CD4-positive, alpha-beta T cell (primary cell): ENCODE results near the gene ZNF521. TPM values are rescaled to one million over a fixed set of nuclear protein-coding genes. Genes with fewer than 3 reads are reported as not detected.
"Not testable (repeated sequence)": the region's sequence is repeated elsewhere in the genome, so short reads cannot be mapped to it uniquely, and the experiment has no call there.

Experiments
- ATAC-seq: fragments of 200-7000 bp; cut with Tn5 transposase; one replicate; pipeline ENCODE4 v1.10.0; 2022; ENCODE audit warnings: mild to moderate bottlenecking; ENCODE audit not compliant: poor library complexity
- CTCF ChIA-PET: fragments of 350-600 bp; sonication (Branson Sonifier 250); formaldehyde crosslinking; loops from one replicate; lab custom pipeline; 2021; ENCODE audit warnings: antibody characterized with exemption, inconsistent platforms; lab: Charles Lee
- POLR2A ChIA-PET: fragments of 350-600 bp; sonication (Branson Sonifier 250); formaldehyde crosslinking; loops from one replicate; lab custom pipeline; 2021; ENCODE audit warnings: antibody characterized with exemption, inconsistent platforms; lab: Charles Lee
- DNase-seq, 14 experiments: peaks; one replicate each; pipeline ENCODE4 v3.0.0-alpha.2; 2013 to 2020; ENCODE audit warnings: mixed read lengths in 2 of 14
- H3K27ac ChIP-seq, 2 donors: one replicate each; pipeline versions ENCODE4 v1.5.1 to v1.7.0; 2013; ENCODE audit warnings: low read length in 2 of 2, low read depth in 1 of 2, mild to moderate bottlenecking in 1 of 2
- H3K27me3 ChIP-seq, 2 experiments: 1 replicate in 1 of 2; 2 replicates in 1 of 2; pipeline versions ENCODE4 v1.6.1 to v1.7.0; 2013; ENCODE audit warnings: low read length in 2 of 2, control low read depth in 1 of 2, mild to moderate bottlenecking in 1 of 2, moderate library complexity in 1 of 2; ENCODE audit not compliant: insufficient read depth in 2 of 2, control insufficient read depth in 1 of 2
- H3K36me3 ChIP-seq: one replicate; pipeline ENCODE4 v1.6.1; 2013; ENCODE audit warnings: low read length, control low read depth; ENCODE audit not compliant: insufficient read depth
- H3K4me1 ChIP-seq: one replicate; pipeline ENCODE4 v1.6.1; 2013; ENCODE audit warnings: low read length, control low read depth; ENCODE audit not compliant: insufficient read depth
- H3K4me3 ChIP-seq: one replicate; pipeline ENCODE4 v1.5.1; 2013; ENCODE audit warnings: mild to moderate bottlenecking, low read length, moderate library complexity
- H3K9me3 ChIP-seq, 2 experiments: 1 replicate in 1 of 2; 2 replicates in 1 of 2; pipeline versions ENCODE4 v1.6.1 to v1.7.0; 2013; ENCODE audit warnings: low read length in 2 of 2, mild to moderate bottlenecking in 2 of 2, control low read depth in 1 of 2, moderate library complexity in 1 of 2; ENCODE audit not compliant: control insufficient read depth in 1 of 2, insufficient read depth in 1 of 2
- H3K27ac Mint-ChIP-seq: one replicate; pipeline ENCODE4 v1.8.0; 2020; ENCODE audit warnings: mixed read lengths
- H3K27me3 Mint-ChIP-seq: one replicate; pipeline ENCODE4 v1.8.0; 2021; ENCODE audit warnings: mixed read lengths
- H3K36me3 Mint-ChIP-seq: one replicate; pipeline ENCODE4 v1.8.0; 2021; ENCODE audit warnings: low read depth, mixed read lengths
- H3K4me1 Mint-ChIP-seq: one replicate; pipeline ENCODE4 v1.8.0; 2021; ENCODE audit warnings: low read depth, mixed read lengths
- H3K4me3 Mint-ChIP-seq: one replicate; pipeline ENCODE4 v1.8.0; 2020; ENCODE audit warnings: mild to moderate bottlenecking, mixed read lengths
- H3K9me3 Mint-ChIP-seq: one replicate; pipeline ENCODE4 v1.8.0; 2020; ENCODE audit warnings: mixed read lengths
- CTCF ChIP-seq: fragments of 200-600 bp; IDR thresholded peaks from one replicate; pipeline ENCODE4 v1.8.0; 2022; ENCODE audit warnings: antibody characterized with exemption, mild to moderate bottlenecking
- intact Hi-C, 2 experiments: fragments of 100-400 bp; cut with DNase I in 1 of 2; cut with micrococcal nuclease in 1 of 2; formaldehyde crosslinking; loops; one replicate each; pipeline versions ENCODE4 v1.15.1 to v1.9.0; 2023 to 2025; cut with DNase I, micrococcal nuclease
- total RNA-seq, 174 experiments: library from RNA in 2 of 174; stranded (reverse) in 2 of 174; gene quantifications; one replicate each; pipeline ENCODE4 v1.2.3 and lab custom pipeline; 2021 to 2026

The ZNF521 gene
- total RNA-seq, 2 experiments from 2014 or later, result not detected

- POLR2A ChIA-PET, result no interaction called here
- DNase-seq, result no peak
- ATAC-seq, result no peak
- Histone ChIP-seq H3K27me3 (no peaks in the 10 kb centered on the region), H3K4me1 (no peaks in the 10 kb centered on the region), H3K36me3 (no peaks in the 10 kb centered on the region), H3K27ac (no peak overlapping the region), H3K9me3 (no peaks in the 10 kb centered on the region), H3K4me3 (no peak overlapping the region)
- Mint-ChIP-seq H3K9me3 (peaks cover 7% of the 10 kb centered on the region), H3K36me3 (no peaks in the 10 kb centered on the region), H3K4me1 (no peaks in the 10 kb centered on the region), H3K27ac (no peak overlapping the region), H3K27me3 (no peaks in the 10 kb centered on the region), H3K4me3 (no peak overlapping the region)
- TF ChIP-seq CTCF, result no peak
- intact Hi-C loops, result no loop called here
- CTCF ChIA-PET, result no interaction called here
Observed at GRCh38 chr18:25275412-25276001, 76.5 kb downstream of the ZNF521 start.

- intact Hi-C loops, result no loop called here
- H3K36me3 ChIP-seq, result no peaks in the 10 kb centered on the region
- H3K27ac ChIP-seq, result no peak overlapping the region
- Mint-ChIP-seq H3K27ac (no peak overlapping the region), H3K36me3 (no peaks in the 10 kb centered on the region), H3K27me3 (no peaks in the 10 kb centered on the region), H3K9me3 (peaks cover 7% of the 10 kb centered on the region), H3K4me1 (no peaks in the 10 kb centered on the region), H3K4me3 (no peak overlapping the region)
- no peak for TF ChIP-seq CTCF
- no peak overlapping the region for H3K4me3 ChIP-seq
- DNase-seq, result no peak
- H3K4me1 ChIP-seq, result no peaks in the 10 kb centered on the region
- CTCF ChIA-PET, result no interaction called here
- H3K27me3 ChIP-seq, result no peaks in the 10 kb centered on the region
- no peaks in the 10 kb centered on the region for H3K9me3 ChIP-seq
- ATAC-seq, result no peak
- POLR2A ChIA-PET, result no interaction called here
Observed at GRCh38 chr18:25274926-25275325, 77.0 kb downstream of the ZNF521 start.

- H3K36me3 ChIP-seq, CTCF ChIA-PET, H3K9me3 ChIP-seq, H3K4me1 Mint-ChIP-seq, H3K4me1 ChIP-seq, intact Hi-C loops, H3K27ac ChIP-seq, H3K4me3 ChIP-seq, H3K27me3 ChIP-seq, POLR2A ChIA-PET, ATAC-seq, H3K36me3 Mint-ChIP-seq, H3K9me3 Mint-ChIP-seq, H3K4me3 Mint-ChIP-seq, H3K27ac Mint-ChIP-seq, DNase-seq: not testable (repeated sequence)
- H3K27me3 Mint-ChIP-seq, result peaks cover 16% of the 10 kb centered on the region
Observed at GRCh38 chr18:25266931-25267527, 84.9 kb downstream of the ZNF521 start.

- Mint-ChIP-seq H3K4me1 (no peaks in the 10 kb centered on the region), H3K27me3 (peaks cover 16% of the 10 kb centered on the region), H3K27ac (no peak overlapping the region), H3K4me3 (no peak overlapping the region), H3K36me3 (no peaks in the 10 kb centered on the region), H3K9me3 (peaks cover 2% of the 10 kb centered on the region)
- no peak for TF ChIP-seq CTCF
- ChIA-PET POLR2A (no interaction called here), CTCF (no interaction called here)
- Histone ChIP-seq H3K27ac (no peak overlapping the region), H3K27me3 (no peaks in the 10 kb centered on the region), H3K4me3 (no peak overlapping the region), H3K9me3 (peaks cover 0 to 8% of the 10 kb centered on the region in 2 experiments), H3K4me1 (no peaks in the 10 kb centered on the region), H3K36me3 (no peaks in the 10 kb centered on the region)
- ATAC-seq (no peak), DNase-seq (no peak)
- intact Hi-C loops, result no loop called here
Observed at GRCh38 chr18:25262920-25263319, 89.0 kb downstream of the ZNF521 start.
